ENCODE results near the gene HOXA9. TPM values are rescaled to one million over a fixed set of nuclear protein-coding genes. Genes with fewer than 3 reads are reported as not detected.

HOXA9 gene
- total and polyA plus RNA-seq, 7 donors: 13.0 to 35.7 (median 21.6) TPM

- Histone ChIP-seq H3K27me3 (no peaks in the 10 kb centered on the region), H3K36me3 (no peaks in the 10 kb centered on the region), H3K4me3 (peak overlapping the region; percentile 48 to 85 (median 82)), H3K4me1 (peaks cover 0 to 54% (median 38%) of the 10 kb centered on the region in 4 donors), H3K27ac (peak overlapping the region in 3 of 4 donors; percentile 97 to 98 (median 98)), H3K9me3 (no peaks in the 10 kb centered on the region)
- DNase-seq: peak; percentile 70
- TF ChIP-seq POLR2AphosphoS5 (IDR thresholded peaks at IDR 0.05) (peak in 2 of 4 donors; percentile 10 to 15), CTCF (IDR thresholded peaks at IDR 0.05) (no peak), POLR2A (IDR thresholded peaks at IDR 0.05) (peak in 1 of 2 donors; percentile 7)
- 10 to 55% methylated on average over 22 of the region's 22 CpGs for WGBS, 2 donors
- intact Hi-C loops (cut with DNase I): no loop called here
Observed at GRCh38 chr7:27176962-27177794, 11.8 kb upstream of the HOXA9 start.

- peak overlapping the region; percentile 48 to 85 (median 82) for H3K4me3 ChIP-seq
- 8 to 47% methylated on average over 3 of the region's 3 CpGs for WGBS, 2 donors
- H3K9me3 ChIP-seq: no peaks in the 10 kb centered on the region
- peaks cover 0 to 47% (median 31%) of the 10 kb centered on the region in 4 donors for H3K4me1 ChIP-seq
- TF ChIP-seq EP300 (IDR thresholded peaks at IDR 0.05): no peak
- no peak for TF ChIP-seq POLR2A (IDR thresholded peaks at IDR 0.05)
- TF ChIP-seq POLR2AphosphoS5 (IDR thresholded peaks at IDR 0.05): no peak
- no peak for TF ChIP-seq CTCF (IDR thresholded peaks at IDR 0.05)
- no peak for DNase-seq
- intact Hi-C loops (cut with DNase I): no loop called here
- H3K27me3 ChIP-seq: no peaks in the 10 kb centered on the region
- H3K36me3 ChIP-seq: no peaks in the 10 kb centered on the region
- peak overlapping the region in 3 of 4 donors; percentile 97 to 98 (median 98) for H3K27ac ChIP-seq
Observed at GRCh38 chr7:27176524-27176845, 11.1 kb upstream of the HOXA9 start.

- no peaks in the 10 kb centered on the region for H3K36me3 ChIP-seq
- H3K27ac ChIP-seq: peak overlapping the region in 3 of 4 donors; percentile 97 to 98 (median 98)
- TF ChIP-seq EP300 (IDR thresholded peaks at IDR 0.05) (no peak), POLR2A (IDR thresholded peaks at IDR 0.05) (no peak), CTCF (IDR thresholded peaks at IDR 0.05) (no peak), POLR2AphosphoS5 (IDR thresholded peaks at IDR 0.05) (no peak)
- no peaks in the 10 kb centered on the region for H3K27me3 ChIP-seq
- peak; percentile 78 for DNase-seq
- intact Hi-C loops (cut with DNase I): no loop called here
- H3K4me1 ChIP-seq: peaks cover 0 to 41% (median 26%) of the 10 kb centered on the region in 4 donors
- 11 to 53% methylated on average over 40 of the region's 40 CpGs for WGBS, 2 donors
- H3K4me3 ChIP-seq: peak overlapping the region; percentile 48 to 85 (median 82)
- H3K9me3 ChIP-seq: no peaks in the 10 kb centered on the region
Observed at GRCh38 chr7:27175626-27176523, 10.5 kb upstream of the HOXA9 start.

GRCh38 chr7:27174874-27175625 is 9.7 kb upstream of the HOXA9 start:
- WGBS, 2 donors: 9 to 58% methylated on average over 12 of the region's 12 CpGs
- intact Hi-C loops (cut with DNase I): no loop called here
- peak; percentile 87 for DNase-seq
- Histone ChIP-seq H3K4me3 (peak overlapping the region; percentile 48 to 85 (median 82)), H3K4me1 (peaks cover 0 to 33% (median 18%) of the 10 kb centered on the region in 4 donors), H3K27ac (peak overlapping the region in 3 of 4 donors; percentile 97 to 98 (median 98)), H3K27me3 (no peaks in the 10 kb centered on the region), H3K9me3 (no peaks in the 10 kb centered on the region), H3K36me3 (no peaks in the 10 kb centered on the region)
- TF ChIP-seq EP300 (IDR thresholded peaks at IDR 0.05) (no peak), POLR2AphosphoS5 (IDR thresholded peaks at IDR 0.05) (peak; percentile 71 to 85 (median 78)), CTCF (IDR thresholded peaks at IDR 0.05) (no peak), POLR2A (IDR thresholded peaks at IDR 0.05) (peak; percentile 55 to 77)

Measured in sigmoid colon (tissue), 7 donors.